ENCODE measurements around the gene COG7.
"Not testable (repeated sequence)": the region's sequence is repeated elsewhere in the genome, so short reads cannot be mapped to it uniquely, and the experiment has no call there.

The COG7 gene

GRCh38 chr16:23466162-23466885 is 13.3 kb upstream of the COG7 start:
- no peak for FAIRE-seq

GRCh38 chr16:23465179-23465578 is 12.2 kb upstream of the COG7 start:
- FAIRE-seq: no peak

GRCh38 chr16:23464196-23464595 is 11.2 kb upstream of the COG7 start:
- FAIRE-seq: no peak

GRCh38 chr16:23462994-23463393 is 10.0 kb upstream of the COG7 start:
- FAIRE-seq: not testable (repeated sequence)

GRCh38 chr16:23453338-23454052 is 506 bp upstream of the COG7 start:
- FAIRE-seq: no peak

- FAIRE-seq: no peak
These were observed 793 bp downstream of the COG7 start for GRCh38 chr16:23452221-23452571.

- FAIRE-seq: no peak
These were observed 4.6 kb downstream of the COG7 start for GRCh38 chr16:23448392-23448791.

GRCh38 chr16:23437542-23437941 is 15.4 kb downstream of the COG7 start:
- FAIRE-seq: not testable (repeated sequence)

- FAIRE-seq: no peak
These were observed 16.0 kb downstream of the COG7 start for GRCh38 chr16:23436951-23437350.

- FAIRE-seq: no peak
These were observed 17.5 kb downstream of the COG7 start for GRCh38 chr16:23435500-23435899.

GRCh38 chr16:23434380-23434779 is 18.6 kb downstream of the COG7 start:
- FAIRE-seq: peak; percentile 91

GRCh38 chr16:23433261-23433920 is 19.6 kb downstream of the COG7 start:
- no peak for FAIRE-seq

GRCh38 chr16:23432176-23433128 is 20.5 kb downstream of the COG7 start:
- FAIRE-seq: no peak

- no peak for FAIRE-seq
These were observed 24.6 kb downstream of the COG7 start for GRCh38 chr16:23428351-23428750.

- no peak for FAIRE-seq
These were observed 28.6 kb downstream of the COG7 start for GRCh38 chr16:23424292-23424958.

- FAIRE-seq: peak; percentile 30
These were observed 29.4 kb downstream of the COG7 start for GRCh38 chr16:23423496-23424049.

GRCh38 chr16:23420011-23420410 is 33.0 kb downstream of the COG7 start:
- no peak for FAIRE-seq

- FAIRE-seq: no peak
These were observed 36.2 kb downstream of the COG7 start for GRCh38 chr16:23416816-23417215.

- FAIRE-seq: no peak
These were observed 38.3 kb downstream of the COG7 start for GRCh38 chr16:23414731-23415130.

GRCh38 chr16:23410176-23410575 is 42.8 kb downstream of the COG7 start:
- FAIRE-seq: no peak

- FAIRE-seq: no peak
These were observed 43.5 kb downstream of the COG7 start for GRCh38 chr16:23409522-23409921.

GRCh38 chr16:23408823-23409298 is 44.1 kb downstream of the COG7 start:
- no peak for FAIRE-seq
